K562 (cell line): ENCODE results near the gene PYM1. TPM values are rescaled to one million over a fixed set of nuclear protein-coding genes. Genes with fewer than 3 reads are reported as not detected.

ENCODE experiments used
- HDAC2 ChIP-seq: fragments of 450-650 bp; IDR thresholded peaks from 2 replicates; pipeline ENCODE4 v1.6.1; 2016; ENCODE audit warnings: mild to moderate bottlenecking
- HDGF ChIP-seq: fragments of 450-650 bp; IDR thresholded peaks from 2 replicates; pipeline ENCODE4 v1.6.1; 2016
- KDM2B ChIP-seq: fragments of 250-450 bp; sonication (Bioruptor Pico); IDR thresholded peaks from 2 replicates; pipeline ENCODE4 v1.8.0; 2021; ENCODE audit warnings: mild to moderate bottlenecking, moderate library complexity
- KLF1 ChIP-seq: fragments of 450-650 bp; IDR thresholded peaks from 2 replicates; pipeline ENCODE4 v1.6.1; 2016; ENCODE audit warnings: missing genetic modification characterization, missing compliant biosample characterization
- MTA1 ChIP-seq: fragments of 450-650 bp; IDR thresholded peaks from 2 replicates; pipeline ENCODE4 v1.6.1; 2017; ENCODE audit warnings: borderline replicate concordance
- MTA3 ChIP-seq: fragments of 450-650 bp; formaldehyde crosslinking; IDR thresholded peaks from 2 replicates; pipeline ENCODE4 v1.6.1; 2017; ENCODE audit warnings: mild to moderate bottlenecking, borderline replicate concordance
- POLR2A ChIP-seq: fragments of 450-650 bp; conservative IDR thresholded peaks from 2 replicates; pipeline ENCODE4 v1.6.1; 2016
- POLR3G ChIP-seq: IDR thresholded peaks from 2 replicates; pipeline ENCODE4 v1.6.1; 2011; ENCODE audit not compliant: insufficient read length, insufficient replicate concordance; ENCODE audit errors: extremely low read depth
- PRPF4 ChIP-seq: fragments of 200-400 bp; formaldehyde crosslinking; IDR thresholded peaks from one replicate; pipeline ENCODE4 v1.6.1; 2017; ENCODE audit warnings: low read length, low read depth, mild to moderate bottlenecking; ENCODE audit not compliant: insufficient read depth, poor library complexity, severe bottlenecking
- RBM14 ChIP-seq: fragments of 200-400 bp; formaldehyde crosslinking; IDR thresholded peaks from 2 replicates; pipeline ENCODE4 v1.6.1; 2018; ENCODE audit warnings: low read depth, mild to moderate bottlenecking, low read length, moderate library complexity, borderline replicate concordance; ENCODE audit not compliant: insufficient read depth
- RBM15 ChIP-seq: fragments of 200-400 bp; formaldehyde crosslinking; IDR thresholded peaks from 2 replicates; pipeline ENCODE4 v1.6.1; 2018; ENCODE audit warnings: mild to moderate bottlenecking, low read length, moderate library complexity; ENCODE audit not compliant: insufficient read depth
- SLC30A9 ChIP-seq: fragments of 250-450 bp; sonication (Bioruptor Pico); IDR thresholded peaks from 2 replicates; pipeline ENCODE4 v1.8.0; 2022; ENCODE audit warnings: mild to moderate bottlenecking, moderate library complexity
- TAF15 ChIP-seq: fragments of 200-400 bp; formaldehyde crosslinking; IDR thresholded peaks from 2 replicates; pipeline ENCODE4 v1.6.1; 2017; ENCODE audit warnings: mild to moderate bottlenecking, low read depth, low read length, moderate library complexity
- TEAD1 ChIP-seq, 2 experiments: fragments of 450-650 bp in 1 of 2; sonication (generic) in 1 of 2; formaldehyde crosslinking; IDR thresholded peaks; 2 replicates each; pipeline versions ENCODE4 v1.4.0 to v1.8.0; 2020 to 2022; ENCODE audit warnings: mild to moderate bottlenecking in 2 of 2, missing genetic modification reagents in 1 of 2
- ZFPM2 ChIP-seq: fragments of 250-450 bp; sonication (Bioruptor Pico); IDR thresholded peaks from 2 replicates; pipeline ENCODE4 v1.5.1; 2022; ENCODE audit warnings: mild to moderate bottlenecking
- polyA plus RNA-seq, 8 experiments: library from polyadenylated mRNA; depleted of rRNA in 4 of 8; stranded (reverse) in 5 of 8; unstranded in 3 of 8; fragments of >200 nt; fragmentation: Nextera tagmentation in 2 of 8; fragmentation: Illumina TruSeq in 1 of 8; extraction: Ambion mirVana in 2 of 8; extraction: Trizol in 1 of 8; gene quantifications; 2 replicates each; pipeline versions ENCODE4 v1.2.1 to v1.2.3, GENCODE V29; 2011 to 2014; ENCODE audit warnings: inconsistent platforms in 1 of 8, missing spikeins in 1 of 8
- total RNA-seq, 7 experiments: library from RNA; depleted of rRNA in 6 of 7; stranded (reverse); fragments of >200 nt in 6 of 7; fragmentation: Illumina TruSeq in 2 of 7; extraction: Trizol in 2 of 7; gene quantifications; 2 replicates each; pipeline versions ENCODE4 v1.2.1 to v1.2.3, GENCODE V29; 2011 to 2021; ENCODE audit warnings: low replicate concordance in 1 of 7
- TF ChIP-seq, protein P1 (sequence below): fragments of 200-600 bp; sonication (generic); IDR thresholded peaks from one replicate; pipeline ENCODE4 v1.6.1; 2012; ENCODE audit warnings: mild to moderate bottlenecking, low read depth, low read length, inconsistent platforms
- TF ChIP-seq, protein P2 (sequence below): fragments of 250-450 bp; sonication (Bioruptor Pico); IDR thresholded peaks from 2 replicates; pipeline ENCODE4 v1.5.1; 2021; ENCODE audit warnings: mild to moderate bottlenecking

PYM1 gene
- total and polyA plus RNA-seq, 9 of the 15 experiments (the other 6 are each of a cell fraction or from before 2014, with no cell fraction given) = 29.0 to 51.3 (median 34.1) TPM

DNA sequence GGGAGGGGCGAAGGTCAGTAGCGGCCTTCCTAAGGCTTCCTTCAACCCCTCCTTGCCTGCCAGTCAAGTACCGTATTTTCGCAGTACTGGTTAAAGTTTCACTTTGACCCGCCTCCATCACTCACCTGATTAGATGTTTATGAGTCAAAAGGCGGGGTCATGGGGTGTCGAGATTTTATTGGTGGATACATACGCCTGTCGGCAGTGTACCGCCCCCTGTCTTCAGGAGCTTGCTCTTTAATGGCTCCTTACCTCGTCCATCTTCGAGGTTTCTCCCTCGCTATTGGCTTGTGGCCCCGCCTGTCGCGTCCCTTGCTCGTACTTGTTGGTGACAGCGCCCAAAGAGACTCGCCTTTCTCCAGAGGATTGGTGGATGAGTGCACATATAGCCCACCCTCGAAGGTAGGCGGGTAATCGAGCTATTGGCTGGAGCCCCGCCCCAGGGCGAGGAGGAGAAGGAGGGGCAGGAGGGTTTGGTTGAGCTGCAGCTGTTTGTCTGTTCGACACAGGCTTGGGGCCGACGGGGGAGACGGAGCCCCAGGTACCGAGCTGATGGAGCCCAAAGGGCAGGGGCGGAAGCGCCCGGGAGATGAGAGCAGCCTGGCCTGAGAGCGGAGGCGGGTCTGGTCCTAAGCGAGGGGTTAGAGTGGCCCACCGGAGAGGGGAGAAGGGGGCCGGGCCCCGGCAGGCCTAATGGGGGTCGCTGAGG, 46.1 kb upstream of the PYM1 start, which contains the start of gene RAB5B (continued):
- TF ChIP-seq, protein P1, sequence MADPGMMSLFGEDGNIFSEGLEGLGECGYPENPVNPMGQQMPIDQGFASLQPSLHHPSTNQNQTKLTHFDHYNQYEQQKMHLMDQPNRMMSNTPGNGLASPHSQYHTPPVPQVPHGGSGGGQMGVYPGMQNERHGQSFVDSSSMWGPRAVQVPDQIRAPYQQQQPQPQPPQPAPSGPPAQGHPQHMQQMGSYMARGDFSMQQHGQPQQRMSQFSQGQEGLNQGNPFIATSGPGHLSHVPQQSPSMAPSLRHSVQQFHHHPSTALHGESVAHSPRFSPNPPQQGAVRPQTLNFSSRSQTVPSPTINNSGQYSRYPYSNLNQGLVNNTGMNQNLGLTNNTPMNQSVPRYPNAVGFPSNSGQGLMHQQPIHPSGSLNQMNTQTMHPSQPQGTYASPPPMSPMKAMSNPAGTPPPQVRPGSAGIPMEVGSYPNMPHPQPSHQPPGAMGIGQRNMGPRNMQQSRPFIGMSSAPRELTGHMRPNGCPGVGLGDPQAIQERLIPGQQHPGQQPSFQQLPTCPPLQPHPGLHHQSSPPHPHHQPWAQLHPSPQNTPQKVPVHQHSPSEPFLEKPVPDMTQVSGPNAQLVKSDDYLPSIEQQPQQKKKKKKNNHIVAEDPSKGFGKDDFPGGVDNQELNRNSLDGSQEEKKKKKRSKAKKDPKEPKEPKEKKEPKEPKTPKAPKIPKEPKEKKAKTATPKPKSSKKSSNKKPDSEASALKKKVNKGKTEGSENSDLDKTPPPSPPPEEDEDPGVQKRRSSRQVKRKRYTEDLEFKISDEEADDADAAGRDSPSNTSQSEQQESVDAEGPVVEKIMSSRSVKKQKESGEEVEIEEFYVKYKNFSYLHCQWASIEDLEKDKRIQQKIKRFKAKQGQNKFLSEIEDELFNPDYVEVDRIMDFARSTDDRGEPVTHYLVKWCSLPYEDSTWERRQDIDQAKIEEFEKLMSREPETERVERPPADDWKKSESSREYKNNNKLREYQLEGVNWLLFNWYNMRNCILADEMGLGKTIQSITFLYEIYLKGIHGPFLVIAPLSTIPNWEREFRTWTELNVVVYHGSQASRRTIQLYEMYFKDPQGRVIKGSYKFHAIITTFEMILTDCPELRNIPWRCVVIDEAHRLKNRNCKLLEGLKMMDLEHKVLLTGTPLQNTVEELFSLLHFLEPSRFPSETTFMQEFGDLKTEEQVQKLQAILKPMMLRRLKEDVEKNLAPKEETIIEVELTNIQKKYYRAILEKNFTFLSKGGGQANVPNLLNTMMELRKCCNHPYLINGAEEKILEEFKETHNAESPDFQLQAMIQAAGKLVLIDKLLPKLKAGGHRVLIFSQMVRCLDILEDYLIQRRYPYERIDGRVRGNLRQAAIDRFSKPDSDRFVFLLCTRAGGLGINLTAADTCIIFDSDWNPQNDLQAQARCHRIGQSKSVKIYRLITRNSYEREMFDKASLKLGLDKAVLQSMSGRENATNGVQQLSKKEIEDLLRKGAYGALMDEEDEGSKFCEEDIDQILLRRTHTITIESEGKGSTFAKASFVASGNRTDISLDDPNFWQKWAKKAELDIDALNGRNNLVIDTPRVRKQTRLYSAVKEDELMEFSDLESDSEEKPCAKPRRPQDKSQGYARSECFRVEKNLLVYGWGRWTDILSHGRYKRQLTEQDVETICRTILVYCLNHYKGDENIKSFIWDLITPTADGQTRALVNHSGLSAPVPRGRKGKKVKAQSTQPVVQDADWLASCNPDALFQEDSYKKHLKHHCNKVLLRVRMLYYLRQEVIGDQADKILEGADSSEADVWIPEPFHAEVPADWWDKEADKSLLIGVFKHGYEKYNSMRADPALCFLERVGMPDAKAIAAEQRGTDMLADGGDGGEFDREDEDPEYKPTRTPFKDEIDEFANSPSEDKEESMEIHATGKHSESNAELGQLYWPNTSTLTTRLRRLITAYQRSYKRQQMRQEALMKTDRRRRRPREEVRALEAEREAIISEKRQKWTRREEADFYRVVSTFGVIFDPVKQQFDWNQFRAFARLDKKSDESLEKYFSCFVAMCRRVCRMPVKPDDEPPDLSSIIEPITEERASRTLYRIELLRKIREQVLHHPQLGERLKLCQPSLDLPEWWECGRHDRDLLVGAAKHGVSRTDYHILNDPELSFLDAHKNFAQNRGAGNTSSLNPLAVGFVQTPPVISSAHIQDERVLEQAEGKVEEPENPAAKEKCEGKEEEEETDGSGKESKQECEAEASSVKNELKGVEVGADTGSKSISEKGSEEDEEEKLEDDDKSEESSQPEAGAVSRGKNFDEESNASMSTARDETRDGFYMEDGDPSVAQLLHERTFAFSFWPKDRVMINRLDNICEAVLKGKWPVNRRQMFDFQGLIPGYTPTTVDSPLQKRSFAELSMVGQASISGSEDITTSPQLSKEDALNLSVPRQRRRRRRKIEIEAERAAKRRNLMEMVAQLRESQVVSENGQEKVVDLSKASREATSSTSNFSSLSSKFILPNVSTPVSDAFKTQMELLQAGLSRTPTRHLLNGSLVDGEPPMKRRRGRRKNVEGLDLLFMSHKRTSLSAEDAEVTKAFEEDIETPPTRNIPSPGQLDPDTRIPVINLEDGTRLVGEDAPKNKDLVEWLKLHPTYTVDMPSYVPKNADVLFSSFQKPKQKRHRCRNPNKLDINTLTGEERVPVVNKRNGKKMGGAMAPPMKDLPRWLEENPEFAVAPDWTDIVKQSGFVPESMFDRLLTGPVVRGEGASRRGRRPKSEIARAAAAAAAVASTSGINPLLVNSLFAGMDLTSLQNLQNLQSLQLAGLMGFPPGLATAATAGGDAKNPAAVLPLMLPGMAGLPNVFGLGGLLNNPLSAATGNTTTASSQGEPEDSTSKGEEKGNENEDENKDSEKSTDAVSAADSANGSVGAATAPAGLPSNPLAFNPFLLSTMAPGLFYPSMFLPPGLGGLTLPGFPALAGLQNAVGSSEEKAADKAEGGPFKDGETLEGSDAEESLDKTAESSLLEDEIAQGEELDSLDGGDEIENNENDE = no peak
- no peak for TF ChIP-seq PRPF4
- peak; percentile 90 for TF ChIP-seq POLR2A
- TF ChIP-seq KLF1 = no peak
- TF ChIP-seq ZFPM2 (CRISPR knock-in tag) = no peak
- no peak for TF ChIP-seq TAF15
- peak in 1 of 2 experiments; percentile 43; a peak in 1 of 4 replicates for TF ChIP-seq TEAD1 (CRISPR knock-in tag; IDR thresholded peaks at IDR 0.05)
- peak; percentile 88 for TF ChIP-seq HDAC2
- TF ChIP-seq POLR3G = no peak
- no peak for TF ChIP-seq RBM15
- TF ChIP-seq MTA3 = peak; percentile 91; the same call in 1 of the 2 replicates
- no peak for TF ChIP-seq SLC30A9 (CRISPR knock-in tag)
- TF ChIP-seq, protein P2, sequence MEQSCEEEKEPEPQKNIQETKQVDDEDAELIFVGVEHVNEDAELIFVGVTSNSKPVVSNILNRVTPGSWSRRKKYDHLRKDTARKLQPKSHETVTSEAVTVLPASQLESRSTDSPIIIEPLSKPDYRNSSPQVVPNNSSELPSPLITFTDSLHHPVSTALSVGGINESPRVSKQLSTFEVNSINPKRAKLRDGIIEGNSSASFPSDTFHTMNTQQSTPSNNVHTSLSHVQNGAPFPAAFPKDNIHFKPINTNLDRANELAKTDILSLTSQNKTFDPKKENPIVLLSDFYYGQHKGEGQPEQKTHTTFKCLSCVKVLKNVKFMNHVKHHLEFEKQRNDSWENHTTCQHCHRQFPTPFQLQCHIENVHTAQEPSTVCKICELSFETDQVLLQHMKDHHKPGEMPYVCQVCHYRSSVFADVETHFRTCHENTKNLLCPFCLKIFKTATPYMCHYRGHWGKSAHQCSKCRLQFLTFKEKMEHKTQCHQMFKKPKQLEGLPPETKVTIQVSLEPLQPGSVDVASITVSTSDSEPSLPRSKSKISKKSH (CRISPR knock-in tag) = no peak
- no peak for TF ChIP-seq KDM2B
- TF ChIP-seq HDGF = no peak; the same call in 1 of the 2 replicates
- TF ChIP-seq RBM14 = no peak
- TF ChIP-seq MTA1 = peak; percentile 86
